ENCODE measurements around the gene CCM2. TPM values are rescaled to one million over a fixed set of nuclear protein-coding genes. Genes with fewer than 3 reads are reported as not detected.

CCM2 gene
- total RNA-seq, 1 donor from 2014 or later = 62.0 TPM

DNA sequence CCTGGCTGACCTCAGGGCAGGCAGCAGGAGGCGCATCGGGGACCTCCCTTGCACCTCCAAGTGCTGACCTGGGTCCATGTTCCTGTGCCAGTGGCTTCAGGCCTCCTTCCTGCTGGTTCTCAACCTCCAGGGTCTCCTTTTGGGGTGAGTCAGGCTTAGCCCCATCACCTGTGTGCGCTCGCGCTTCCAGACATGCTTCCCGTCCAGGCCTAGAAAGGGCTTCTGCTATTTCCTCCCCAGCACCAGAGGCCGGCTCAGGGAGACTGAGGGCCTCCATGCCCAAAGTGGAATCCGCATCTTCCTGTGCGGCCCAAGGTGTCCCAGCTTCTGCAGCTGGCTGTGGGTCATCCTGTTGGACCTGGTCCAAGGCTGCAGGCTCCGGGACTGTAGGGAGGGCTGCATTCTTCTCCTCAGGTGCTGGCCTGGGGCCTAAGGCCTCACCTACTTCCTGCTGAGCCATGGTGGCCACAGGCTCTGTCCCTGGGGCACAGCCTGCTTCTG is 82.9 kb downstream of the CCM2 start:
- Mint-ChIP-seq H3K4me1 (ENCODE audit: low read depth, unreplicated experiment) (no peaks in the 10 kb centered on the region), H3K36me3 (ENCODE audit: low read depth, unreplicated experiment) (peaks cover 14% of the 10 kb centered on the region), H3K4me3 (ENCODE audit: unreplicated experiment) (no peak overlapping the region), H3K27me3 (ENCODE audit: low read depth, unreplicated experiment) (no peaks in the 10 kb centered on the region), H3K9me3 (ENCODE audit: unreplicated experiment) (no peaks in the 10 kb centered on the region), H3K27ac (ENCODE audit: unreplicated experiment) (no peak overlapping the region)
- Histone ChIP-seq H3K9me3 (ENCODE audit: insufficient read depth, low read depth, low read length) (no peaks in the 10 kb centered on the region), H3K36me3 (ENCODE audit: insufficient read depth, low read length) (no peaks in the 10 kb centered on the region), H3K27me3 (ENCODE audit: insufficient read depth, low read length) (no peaks in the 10 kb centered on the region), H3K27ac (ENCODE audit: low read depth, low read length) (no peak overlapping the region), H3K79me2 (ENCODE audit: insufficient read depth, low read length) (no peaks in the 10 kb centered on the region), H3K4me2 (ENCODE audit: low read length) (no peak overlapping the region), H2AFZ (ENCODE audit: low read depth, low read length) (no peak overlapping the region), H4K20me1 (ENCODE audit: insufficient read depth, low read length) (peaks cover 11% of the 10 kb centered on the region), H3K4me1 (ENCODE audit: insufficient read depth, low read length) (peaks cover under 1% of the 10 kb centered on the region), H3K4me3 (ENCODE audit: insufficient read depth, low read depth, low read length) (no peak overlapping the region), H3K9ac (ENCODE audit: low read length) (no peak overlapping the region)
- DNase-seq (ENCODE audit: low read depth) (no peak), FAIRE-seq (no peak)
- TF ChIP-seq CTCF (IDR thresholded peaks at IDR 0.05; ENCODE audit: insufficient read depth, low read depth, low read length) (no peak), EZH2 (IDR thresholded peaks at IDR 0.05; ENCODE audit: insufficient read depth, low read length) (no peak)

DNA sequence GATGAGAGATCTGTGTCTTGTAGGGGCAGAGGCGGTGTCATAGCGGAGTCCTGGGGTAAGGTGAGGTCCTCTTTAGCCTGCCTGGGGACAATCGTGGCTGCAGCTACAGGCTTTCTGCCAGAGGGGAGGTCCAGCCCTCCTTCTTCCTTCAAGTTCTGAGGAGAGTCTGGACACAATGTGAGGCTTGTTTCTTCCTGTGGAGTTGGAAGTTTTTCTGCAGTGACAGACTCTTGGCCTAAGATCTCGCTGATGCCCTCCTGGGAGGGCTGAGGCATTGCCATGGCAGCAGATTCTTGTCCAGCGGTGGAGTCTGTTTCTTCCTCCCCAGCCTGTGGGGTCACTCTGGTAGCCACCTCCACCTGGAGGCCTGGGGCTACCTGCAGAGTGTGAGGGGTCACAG is 84.3 kb downstream of the CCM2 start:
- H3K9me3 Mint-ChIP-seq (ENCODE audit: unreplicated experiment) = no peaks in the 10 kb centered on the region
- Histone ChIP-seq H3K9me3 (ENCODE audit: insufficient read depth, low read depth, low read length) (no peaks in the 10 kb centered on the region), H3K4me2 (ENCODE audit: low read length) (no peak overlapping the region), H3K79me2 (ENCODE audit: insufficient read depth, low read length) (no peaks in the 10 kb centered on the region), H3K4me1 (ENCODE audit: insufficient read depth, low read length) (peaks cover 6% of the 10 kb centered on the region), H3K27me3 (ENCODE audit: insufficient read depth, low read length) (no peaks in the 10 kb centered on the region), H3K27ac (ENCODE audit: low read depth, low read length) (no peak overlapping the region), H3K4me3 (ENCODE audit: insufficient read depth, low read depth, low read length) (no peak overlapping the region), H2AFZ (ENCODE audit: low read depth, low read length) (no peak overlapping the region), H3K36me3 (ENCODE audit: insufficient read depth, low read length) (no peaks in the 10 kb centered on the region), H4K20me1 (ENCODE audit: insufficient read depth, low read length) (peaks cover 7% of the 10 kb centered on the region), H3K9ac (ENCODE audit: low read length) (no peak overlapping the region)
- no peaks in the 10 kb centered on the region for H3K4me1 Mint-ChIP-seq (ENCODE audit: low read depth, unreplicated experiment)
- H3K36me3 Mint-ChIP-seq (ENCODE audit: low read depth, unreplicated experiment) = peaks cover 12% of the 10 kb centered on the region
- no peak for TF ChIP-seq EZH2 (IDR thresholded peaks at IDR 0.05; ENCODE audit: insufficient read depth, low read length)
- no peak for TF ChIP-seq CTCF (IDR thresholded peaks at IDR 0.05; ENCODE audit: insufficient read depth, low read depth, low read length)
- no peak overlapping the region for H3K4me3 Mint-ChIP-seq (ENCODE audit: unreplicated experiment)
- FAIRE-seq (no peak), DNase-seq (ENCODE audit: low read depth) (no peak)
- no peaks in the 10 kb centered on the region for H3K27me3 Mint-ChIP-seq (ENCODE audit: low read depth, unreplicated experiment)
- no peak overlapping the region for H3K27ac Mint-ChIP-seq (ENCODE audit: unreplicated experiment)

DNA sequence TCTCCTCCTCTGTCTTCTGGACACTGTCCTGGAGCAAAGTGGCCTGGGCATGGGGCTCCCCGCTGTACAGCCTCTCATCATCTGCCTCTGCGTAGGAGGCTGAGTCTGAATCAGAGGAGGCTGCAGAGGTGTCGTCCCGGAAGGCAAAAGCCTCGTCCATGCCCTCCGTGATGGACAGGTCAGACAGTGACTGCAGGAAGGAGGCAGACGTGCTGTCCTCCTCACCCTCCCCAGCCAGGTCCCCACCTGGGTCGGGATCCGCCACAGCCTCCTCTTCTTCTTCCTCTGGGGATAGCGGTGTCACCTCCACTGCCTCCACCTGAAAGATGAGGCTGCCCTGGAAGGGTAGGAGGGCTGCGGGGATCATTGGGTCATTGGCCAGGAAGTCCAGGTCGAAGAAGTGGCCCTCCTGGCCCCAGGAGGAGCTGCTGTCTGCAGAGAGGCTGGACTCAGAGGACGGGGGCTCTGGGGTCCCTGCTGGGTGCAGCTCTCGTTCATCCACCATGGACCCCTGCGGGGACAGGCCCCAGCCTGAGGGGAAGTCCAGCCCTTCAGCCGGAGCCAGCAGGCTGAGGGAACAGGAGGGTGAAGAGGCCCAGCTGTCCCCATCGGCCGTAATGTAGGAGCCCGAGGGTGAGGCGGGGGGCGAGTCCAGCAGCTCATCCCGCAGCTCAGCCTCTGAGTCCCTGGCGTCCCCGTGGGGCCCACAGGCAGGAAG is 85.1 kb downstream of the CCM2 start:
- peaks cover 7% of the 10 kb centered on the region for H4K20me1 ChIP-seq (ENCODE audit: insufficient read depth, low read length)
- H2AFZ ChIP-seq (ENCODE audit: low read depth, low read length) = no peak overlapping the region
- peaks cover 6% of the 10 kb centered on the region for H3K4me1 ChIP-seq (ENCODE audit: insufficient read depth, low read length)
- no peak overlapping the region for H3K27ac ChIP-seq (ENCODE audit: low read depth, low read length)
- H3K27ac Mint-ChIP-seq (ENCODE audit: unreplicated experiment) = no peak overlapping the region
- H3K36me3 ChIP-seq (ENCODE audit: insufficient read depth, low read length) = no peaks in the 10 kb centered on the region
- no peaks in the 10 kb centered on the region for H3K79me2 ChIP-seq (ENCODE audit: insufficient read depth, low read length)
- H3K36me3 Mint-ChIP-seq (ENCODE audit: low read depth, unreplicated experiment) = peaks cover 7% of the 10 kb centered on the region
- H3K27me3 Mint-ChIP-seq (ENCODE audit: low read depth, unreplicated experiment) = no peaks in the 10 kb centered on the region
- no peak for FAIRE-seq
- no peak overlapping the region for H3K4me3 Mint-ChIP-seq (ENCODE audit: unreplicated experiment)
- H3K4me2 ChIP-seq (ENCODE audit: low read length) = no peak overlapping the region
- no peak for DNase-seq (ENCODE audit: low read depth)
- TF ChIP-seq EZH2 (IDR thresholded peaks at IDR 0.05; ENCODE audit: insufficient read depth, low read length) = no peak
- TF ChIP-seq CTCF (IDR thresholded peaks at IDR 0.05; ENCODE audit: insufficient read depth, low read depth, low read length) = no peak
- no peaks in the 10 kb centered on the region for H3K9me3 Mint-ChIP-seq (ENCODE audit: unreplicated experiment)
- H3K9me3 ChIP-seq (ENCODE audit: insufficient read depth, low read depth, low read length) = no peaks in the 10 kb centered on the region
- no peak overlapping the region for H3K4me3 ChIP-seq (ENCODE audit: insufficient read depth, low read depth, low read length)
- no peaks in the 10 kb centered on the region for H3K4me1 Mint-ChIP-seq (ENCODE audit: low read depth, unreplicated experiment)
- H3K9ac ChIP-seq (ENCODE audit: low read length) = no peak overlapping the region
- H3K27me3 ChIP-seq (ENCODE audit: insufficient read depth, low read length) = no peaks in the 10 kb centered on the region

All from astrocyte (in vitro differentiated cells and primary cell).